Uterus (tissue), 4 donors: ENCODE results near the gene CNTNAP5. TPM values are rescaled to one million over a fixed set of nuclear protein-coding genes. Genes with fewer than 3 reads are reported as not detected.

Source experiments
- DNase-seq, 2 donors: peaks; one replicate each; pipeline ENCODE4 v3.0.0-alpha.2; 2019 to 2020
- H3K27ac ChIP-seq, 2 donors: fragments of 200-600 bp; sonication (generic); 1 replicate in 1 of 2; 2 replicates in 1 of 2; pipeline ENCODE4 v1.5.1; 2016 to 2018
- H3K27me3 ChIP-seq, 2 donors: fragments of 200-600 bp; sonication (generic); one replicate each; pipeline ENCODE4 v1.5.1; 2018 to 2019; ENCODE audit warnings: control low read depth in 1 of 2
- H3K36me3 ChIP-seq, 2 donors: fragments of 200-600 bp; sonication (generic); one replicate each; pipeline ENCODE4 v1.5.1; 2019; ENCODE audit warnings: control low read depth in 1 of 2
- H3K4me1 ChIP-seq, 2 donors: fragments of 200-600 bp; sonication (generic); one replicate each; pipeline ENCODE4 v1.5.1; 2018 to 2019; ENCODE audit warnings: control low read depth in 1 of 2
- H3K4me3 ChIP-seq, 2 donors: fragments of 200-600 bp; sonication (generic); 1 replicate in 1 of 2; 2 replicates in 1 of 2; pipeline ENCODE4 v1.5.1; 2018 to 2019; ENCODE audit warnings: mild to moderate bottlenecking in 1 of 2
- H3K9me3 ChIP-seq, 2 donors: fragments of 200-600 bp; sonication (generic); one replicate each; pipeline ENCODE4 v1.5.1; 2019; ENCODE audit warnings: control low read depth in 1 of 2
- CTCF ChIP-seq, 4 experiments: fragments of 200-600 bp in 2 of 4; fragments of 450-650 bp in 2 of 4; sonication (generic) in 2 of 4; IDR thresholded peaks; one replicate each; pipeline ENCODE4 v1.5.1; 2016 to 2019; ENCODE audit warnings: antibody characterized with exemption in 4 of 4, mild to moderate bottlenecking in 2 of 4, moderate library complexity in 1 of 4
- POLR2A ChIP-seq, 2 donors: fragments of 450-650 bp; IDR thresholded peaks; one replicate each; pipeline ENCODE4 v1.6.1; 2016; ENCODE audit warnings: antibody characterized with exemption in 2 of 2, mild to moderate bottlenecking in 1 of 2, moderate library complexity in 1 of 2
- intact Hi-C: fragments of 100-400 bp; cut with DNase I; formaldehyde crosslinking; loops from one replicate; pipeline ENCODE4 v1.15.1; 2023; ENCODE audit warnings: low total_unique reads
- total RNA-seq, 4 donors: library from RNA; depleted of rRNA in 3 of 4; stranded (reverse); fragments of >200 nt in 3 of 4; gene quantifications; one replicate each; pipeline versions ENCODE4 v1.1.0 to v1.2.4, GENCODE V29; 2014 to 2023
- donor health status: DM: yes; HTN: yes; CAD: no.

The CNTNAP5 gene
- total RNA-seq, 4 donors from 2014 or later, result 1.4 TPM; not detected in 3

- no peaks in the 10 kb centered on the region for H3K36me3 ChIP-seq
- H3K4me3 ChIP-seq, result no peak overlapping the region
- no peaks in the 10 kb centered on the region for H3K9me3 ChIP-seq
- intact Hi-C loops, result no loop called here
- DNase-seq, result no peak
- no peak overlapping the region for H3K27ac ChIP-seq
- no peaks in the 10 kb centered on the region for H3K4me1 ChIP-seq
- TF ChIP-seq CTCF (IDR thresholded peaks at IDR 0.05) (no peak), POLR2A (IDR thresholded peaks at IDR 0.05) (no peak)
- H3K27me3 ChIP-seq, result no peaks in the 10 kb centered on the region
Measured at GRCh38 chr2:124289615-124290014, 264.5 kb downstream of the CNTNAP5 start.

GRCh38 chr2:124296470-124296869 lies 271.4 kb downstream of the CNTNAP5 start:
- intact Hi-C loops, result no loop called here
- no peaks in the 10 kb centered on the region for H3K9me3 ChIP-seq
- H3K27me3 ChIP-seq, result no peaks in the 10 kb centered on the region
- H3K36me3 ChIP-seq, result no peaks in the 10 kb centered on the region
- no peaks in the 10 kb centered on the region for H3K4me1 ChIP-seq
- no peak for DNase-seq
- H3K27ac ChIP-seq, result no peak overlapping the region
- H3K4me3 ChIP-seq, result no peak overlapping the region
- TF ChIP-seq CTCF (IDR thresholded peaks at IDR 0.05), result no peak
- TF ChIP-seq POLR2A (IDR thresholded peaks at IDR 0.05), result no peak

- TF ChIP-seq POLR2A (IDR thresholded peaks at IDR 0.05) (no peak), CTCF (IDR thresholded peaks at IDR 0.05) (no peak)
- no peaks in the 10 kb centered on the region for H3K36me3 ChIP-seq
Measured at GRCh38 chr2:124301915-124302314, 276.8 kb downstream of the CNTNAP5 start.

GRCh38 chr2:124308319-124309062 lies 283.4 kb downstream of the CNTNAP5 start:
- H3K27ac ChIP-seq, result no peak overlapping the region
- intact Hi-C loops, result no loop called here
- no peak for DNase-seq
- TF ChIP-seq CTCF (IDR thresholded peaks at IDR 0.05) (no peak), POLR2A (IDR thresholded peaks at IDR 0.05) (no peak)
- H3K9me3 ChIP-seq, result no peaks in the 10 kb centered on the region
- H3K4me3 ChIP-seq, result no peak overlapping the region
- no peaks in the 10 kb centered on the region for H3K4me1 ChIP-seq
- H3K36me3 ChIP-seq, result no peaks in the 10 kb centered on the region
- H3K27me3 ChIP-seq, result no peaks in the 10 kb centered on the region

More at GRCh38 chr2:124301915-124302314, 276.8 kb downstream of the CNTNAP5 start:
- H3K9me3 ChIP-seq, result no peaks in the 10 kb centered on the region
- H3K27me3 ChIP-seq, result no peaks in the 10 kb centered on the region
- no peak overlapping the region for H3K4me3 ChIP-seq
- intact Hi-C loops, result no loop called here
- no peaks in the 10 kb centered on the region for H3K4me1 ChIP-seq
- H3K27ac ChIP-seq, result no peak overlapping the region
- DNase-seq, result no peak

GRCh38 chr2:124309563-124310138 lies 284.6 kb downstream of the CNTNAP5 start:
- Histone ChIP-seq H3K4me1 (no peaks in the 10 kb centered on the region), H3K27ac (no peak overlapping the region), H3K36me3 (no peaks in the 10 kb centered on the region), H3K27me3 (no peaks in the 10 kb centered on the region), H3K9me3 (no peaks in the 10 kb centered on the region), H3K4me3 (no peak overlapping the region)
- no peak for TF ChIP-seq CTCF (IDR thresholded peaks at IDR 0.05)
- no peak for TF ChIP-seq POLR2A (IDR thresholded peaks at IDR 0.05)
- intact Hi-C loops, result no loop called here
- DNase-seq, result no peak
